Aortic smooth muscle cell (primary cell): ENCODE measurements around the gene TRPV4. TPM values are rescaled to one million over a fixed set of nuclear protein-coding genes. Genes with fewer than 3 reads are reported as not detected.

ENCODE experiments used
- total RNA-seq: library from RNA; depleted of rRNA; stranded (reverse); fragments of >200 nt; gene quantifications from 2 replicates; pipeline ENCODE4 v1.2.3, GENCODE V29; 2014

TRPV4 gene
- 0.19 and 0.53 TPM in 2 replicates for total RNA-seq

DNA sequence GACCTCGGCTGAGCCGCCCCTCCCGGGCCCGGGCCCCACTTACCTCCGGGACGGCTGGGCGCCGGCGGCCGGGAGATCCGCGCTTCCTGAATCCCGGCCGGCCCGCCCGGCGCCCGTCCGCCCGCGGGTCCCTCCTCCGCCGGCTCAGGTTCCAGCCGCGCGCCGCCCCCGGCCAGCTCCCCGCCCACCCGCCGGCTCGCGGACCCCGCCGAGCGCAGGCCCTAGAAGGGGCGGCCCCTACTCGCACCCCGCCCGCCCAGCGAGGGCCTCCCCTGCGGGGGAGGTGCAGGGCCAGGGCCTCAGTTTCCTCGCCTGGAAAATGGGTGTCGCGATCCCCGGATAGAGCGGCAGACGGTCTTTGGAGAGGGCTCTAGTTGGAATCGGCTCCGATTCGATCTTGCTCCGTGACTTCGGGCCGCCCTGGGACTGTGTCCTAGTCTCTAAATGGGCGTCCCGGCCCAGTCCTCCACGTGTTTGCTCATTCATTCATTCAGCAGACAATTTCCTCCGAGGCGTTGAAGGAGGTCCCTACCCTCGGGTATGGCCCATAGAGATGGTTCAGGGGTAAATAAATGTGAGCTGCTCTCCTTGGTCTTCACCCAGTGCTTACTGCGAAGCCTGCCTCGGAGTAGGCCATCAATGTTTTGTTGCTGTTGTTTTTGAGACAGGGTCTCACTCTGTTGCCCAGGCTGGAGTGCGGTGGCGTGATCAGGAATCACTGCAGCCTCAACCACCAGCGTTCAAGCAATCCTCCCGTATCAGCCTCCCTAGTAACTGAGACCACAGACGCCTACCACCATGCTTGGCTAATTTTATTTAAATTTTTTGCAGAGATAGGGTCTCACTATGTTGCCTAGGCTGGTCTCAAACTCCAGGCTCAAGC is at the start of gene TRPV4:
Gene TRPV4, minus strand, starts transcription at position 92 of the 883 bp plus-strand sequence. CDS start 18,602 bp downstream, outside the sequence.

DNA sequence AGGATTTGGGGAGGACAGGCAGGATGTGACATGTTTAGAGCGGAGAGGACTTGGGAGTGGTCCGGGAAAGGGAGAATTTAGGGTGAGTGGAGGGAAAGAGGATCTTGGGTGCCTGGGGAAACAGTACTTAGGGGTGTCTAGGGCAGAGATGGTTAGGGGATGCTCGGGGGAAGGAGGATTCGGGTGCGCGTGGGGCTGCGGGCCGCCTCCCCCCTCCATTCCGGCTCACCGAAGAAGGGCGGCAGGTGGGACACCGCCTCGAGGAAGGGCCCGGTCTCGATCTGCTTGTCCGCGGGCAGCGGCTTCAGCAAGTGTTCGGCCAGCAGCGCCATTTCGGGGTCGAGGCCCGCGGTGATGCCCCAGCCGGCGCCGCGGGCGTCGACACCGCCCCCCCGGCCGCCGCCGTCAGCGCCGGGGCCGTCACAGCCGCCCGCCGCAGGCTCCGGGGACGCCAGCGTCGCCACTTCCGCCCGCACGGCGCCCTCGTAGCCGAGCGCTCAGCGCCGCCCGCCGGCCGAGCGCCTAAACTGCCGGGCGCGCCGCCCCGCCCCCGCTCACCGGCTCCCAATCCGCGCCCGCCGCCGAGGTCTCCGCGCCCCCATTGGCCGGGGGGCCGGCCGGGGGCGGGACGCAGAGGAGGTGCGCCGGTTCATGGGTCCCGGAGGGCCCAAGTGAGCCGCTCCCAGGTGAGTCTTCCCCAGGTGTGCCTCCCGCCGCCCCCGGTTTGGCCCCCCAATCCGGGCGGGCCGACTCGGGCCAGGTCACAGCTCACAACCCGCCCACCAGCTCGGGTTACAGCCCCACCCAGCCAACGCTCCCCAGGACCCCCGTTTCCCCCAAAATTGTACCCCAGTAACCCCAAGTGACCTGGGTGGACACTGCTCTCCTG is 47.1 kb upstream of the TRPV4 start, which contains the start of gene GLTP:
Gene GLTP, minus strand, starts transcription at position 499 of the 889 bp plus-strand sequence. Its CDS starts 167 bp downstream, at position 332.

Other genes with a start within 250 kb of the TRPV4 start
- 0.06 and 0.13 TPM in 2 replicates for gene FAM222A, start 119.6 kb downstream of the TRPV4 start, total RNA-seq
- gene GLTP, start 47.1 kb upstream of the TRPV4 start, total RNA-seq: 57.2 and 58.8 TPM in 2 replicates
- gene TCHP, start 66.9 kb upstream of the TRPV4 start, total RNA-seq: 9.5 and 14.5 TPM in 2 replicates
- 46.1 and 51.8 TPM in 2 replicates for gene GIT2, start 163.0 kb upstream of the TRPV4 start, total RNA-seq
- gene ANKRD13A, start 166.0 kb upstream of the TRPV4 start, total RNA-seq: 47.8 and 55.6 TPM in 2 replicates
- gene C12orf76, start 215.1 kb upstream of the TRPV4 start, total RNA-seq: 7.4 and 10.6 TPM in 2 replicates